KMS-11 (cell line): ENCODE measurements around the gene PLCH1.

Experiments used
- H2AFZ ChIP-seq: fragments of 200-600 bp; sonication (generic); 2 replicates; pipeline ENCODE4 v1.6.1; 2016; ENCODE audit warnings: antibody characterized with exemption, mixed run types, low read depth
- H3K27ac ChIP-seq: fragments of 200-600 bp; sonication (generic); 2 replicates; pipeline ENCODE4 v1.6.1; 2016; ENCODE audit warnings: mild to moderate bottlenecking, mixed run types
- H3K27me3 ChIP-seq: fragments of 200-600 bp; sonication (generic); 2 replicates; pipeline ENCODE4 v1.6.1; 2017; ENCODE audit warnings: mild to moderate bottlenecking, low read depth, mixed run types, moderate library complexity; ENCODE audit not compliant: insufficient read depth
- H3K36me3 ChIP-seq: fragments of 200-600 bp; sonication (generic); 2 replicates; pipeline ENCODE4 v1.6.1; 2017; ENCODE audit warnings: mild to moderate bottlenecking, mixed run types; ENCODE audit not compliant: insufficient read depth
- H3K4me1 ChIP-seq: fragments of 200-600 bp; sonication (generic); 2 replicates; pipeline ENCODE4 v1.6.1; 2016; ENCODE audit warnings: mild to moderate bottlenecking, low read depth, mixed run types; ENCODE audit not compliant: poor library complexity, severe bottlenecking
- H3K4me2 ChIP-seq: fragments of 200-600 bp; sonication (generic); 2 replicates; pipeline ENCODE4 v1.7.0; 2016; ENCODE audit warnings: mild to moderate bottlenecking, mixed run types
- H3K4me3 ChIP-seq: fragments of 200-600 bp; sonication (generic); IDR thresholded peaks from 2 replicates; pipeline ENCODE4 v1.6.1; 2017; ENCODE audit warnings: low read depth, low read length, mixed read lengths; ENCODE audit not compliant: insufficient read depth
- H3K79me2 ChIP-seq: fragments of 200-600 bp; sonication (generic); 2 replicates; pipeline ENCODE4 v1.6.1; 2016; ENCODE audit warnings: low read depth, mixed run types; ENCODE audit not compliant: insufficient read depth
- H3K9ac ChIP-seq: fragments of 200-600 bp; sonication (generic); 2 replicates; pipeline ENCODE4 v1.6.1; 2016; ENCODE audit warnings: mild to moderate bottlenecking, mixed run types
- H4K20me1 ChIP-seq: fragments of 200-600 bp; sonication (generic); 2 replicates; pipeline ENCODE4 v1.6.1; 2016; ENCODE audit warnings: mild to moderate bottlenecking, mixed run types; ENCODE audit not compliant: insufficient read depth
- CTCF ChIP-seq: fragments of 200-600 bp; sonication (generic); conservative IDR thresholded peaks from 2 replicates; pipeline ENCODE4 v1.6.1; 2017; ENCODE audit warnings: low read depth, mild to moderate bottlenecking, antibody characterized with exemption, low read length, moderate library complexity, mixed read lengths

The PLCH1 gene

GRCh38 chr3:155339052-155339451, 405.8 kb downstream of the PLCH1 start:
- Histone ChIP-seq H3K9ac (no peak overlapping the region), H4K20me1 (no peaks in the 10 kb centered on the region), H3K27ac (no peak overlapping the region), H3K36me3 (no peaks in the 10 kb centered on the region), H3K4me1 (peaks cover 26% of the 10 kb centered on the region), H3K4me3 (no peak overlapping the region), H3K79me2 (no peaks in the 10 kb centered on the region), H3K27me3 (no peaks in the 10 kb centered on the region), H3K4me2 (no peak overlapping the region), H2AFZ (no peak overlapping the region)
- TF ChIP-seq CTCF: no peak

- no peaks in the 10 kb centered on the region for H3K36me3 ChIP-seq
- H3K27ac ChIP-seq: 0 out of 2 replicates have a peak overlapping the region, but pooled peaks have one; percentile 9
- H3K4me2 ChIP-seq: peak overlapping the region; percentile 1; the same call in 1 of the 2 replicates
- H3K79me2 ChIP-seq: no peaks in the 10 kb centered on the region
- H3K4me3 ChIP-seq: no peak overlapping the region
- no peak for TF ChIP-seq CTCF
- H3K4me1 ChIP-seq: peaks cover 26% of the 10 kb centered on the region
- H3K9ac ChIP-seq: no peak overlapping the region
- no peaks in the 10 kb centered on the region for H4K20me1 ChIP-seq
- H2AFZ ChIP-seq: no peak overlapping the region
- no peaks in the 10 kb centered on the region for H3K27me3 ChIP-seq
Observed at GRCh38 chr3:155335724-155336354, 409.0 kb downstream of the PLCH1 start.

GRCh38 chr3:155334914-155335723, 409.8 kb downstream of the PLCH1 start:
- TF ChIP-seq CTCF: no peak
- H3K79me2 ChIP-seq: no peaks in the 10 kb centered on the region
- H3K27me3 ChIP-seq: no peaks in the 10 kb centered on the region
- no peaks in the 10 kb centered on the region for H4K20me1 ChIP-seq
- H3K36me3 ChIP-seq: no peaks in the 10 kb centered on the region
- peak overlapping the region; percentile 1; the same call in 1 of the 2 replicates for H3K4me2 ChIP-seq
- no peak overlapping the region for H3K9ac ChIP-seq
- H3K4me1 ChIP-seq: peaks cover 26% of the 10 kb centered on the region
- no peak overlapping the region for H3K4me3 ChIP-seq
- peak overlapping the region; percentile 9; the same call in 1 of the 2 replicates for H3K27ac ChIP-seq
- 0 out of 2 replicates have a peak overlapping the region, but pooled peaks have one; percentile 2 for H2AFZ ChIP-seq

- Histone ChIP-seq H3K4me2 (no peak overlapping the region; the same call in 1 of the 2 replicates), H3K9ac (no peak overlapping the region), H3K27ac (peak overlapping the region; percentile 9; the same call in 1 of the 2 replicates), H3K79me2 (no peaks in the 10 kb centered on the region), H4K20me1 (no peaks in the 10 kb centered on the region), H3K27me3 (no peaks in the 10 kb centered on the region), H3K4me1 (peaks cover 26% of the 10 kb centered on the region), H3K4me3 (no peak overlapping the region), H3K36me3 (no peaks in the 10 kb centered on the region), H2AFZ (0 out of 2 replicates have a peak overlapping the region, but pooled peaks have one; percentile 2)
- TF ChIP-seq CTCF: no peak
Observed at GRCh38 chr3:155334215-155334913, 410.5 kb downstream of the PLCH1 start.
